ENCODE results near the gene PTPRN2.

- TF ChIP-seq POLR2A (IDR thresholded peaks at IDR 0.05; ENCODE audit: low read depth, low read length) (no peak), CTCF (IDR thresholded peaks at IDR 0.05; ENCODE audit: extremely low read depth in 1 of 2, insufficient read depth in 1 of 2, low read depth in 1 of 2, low read length in 2 of 2) (no peak), POLR2AphosphoS5 (IDR thresholded peaks at IDR 0.05; ENCODE audit: insufficient read depth, low read depth, low read length) (no peak), JUN (IDR thresholded peaks at IDR 0.05; ENCODE audit: borderline replicate concordance, insufficient read depth, insufficient read length, low read depth) (no peak), MYC (IDR thresholded peaks at IDR 0.05; ENCODE audit: low read depth, low read length) (no peak), EZH2 (IDR thresholded peaks at IDR 0.05; ENCODE audit: borderline replicate concordance, low read depth, low read length, severe bottlenecking) (no peak)
Measured at GRCh38 chr7:157995815-157996214, 591.8 kb downstream of the PTPRN2 start.

All from endothelial cell of umbilical vein (primary cell).